GM12892 (cell line): ENCODE results near the gene CADPS.
A peak's percentile ranks its signal among the peaks of the same experiment; 100 is the strongest.

ENCODE experiments used
- DNase-seq: peaks from one replicate; pipeline ENCODE4 v3.0.0; 2011; ENCODE audit not compliant: insufficient read length
- FAIRE-seq: peaks from 2 replicates; lab custom pipeline; 2011; peaks lifted over from hg19 to GRCh38; lab: Jason Lieb, UNC
- POLR2A ChIP-seq: IDR thresholded peaks from 2 replicates; pipeline ENCODE4 v1.6.1; 2011; ENCODE audit warnings: low read depth, low read length, control low read depth
- POLR2AphosphoS5 ChIP-seq: IDR thresholded peaks from 2 replicates; pipeline ENCODE4 v1.6.1; 2011; ENCODE audit warnings: low read depth, low read length, control low read depth
- TAF1 ChIP-seq: IDR thresholded peaks from 2 replicates; pipeline ENCODE4 v1.6.1; 2011; ENCODE audit warnings: low read depth, mild to moderate bottlenecking, control low read depth, low read length, borderline replicate concordance

Gene CADPS

GRCh38 chr3:62632510-62633294, 242.5 kb downstream of the CADPS start:
- TF ChIP-seq POLR2A, result no peak
- no peak for TF ChIP-seq POLR2AphosphoS5
- TF ChIP-seq TAF1, result no peak
- peak; percentile 24 for FAIRE-seq
- no peak for DNase-seq

GRCh38 chr3:62631488-62631887, 243.7 kb downstream of the CADPS start:
- no peak for FAIRE-seq

GRCh38 chr3:62630664-62631063, 244.6 kb downstream of the CADPS start:
- TF ChIP-seq POLR2AphosphoS5, result no peak
- no peak for TF ChIP-seq POLR2A
- TF ChIP-seq TAF1, result no peak
- DNase-seq (no peak), FAIRE-seq (no peak)

More at GRCh38 chr3:62631488-62631887, 243.7 kb downstream of the CADPS start:
- no peak for TF ChIP-seq POLR2A
- no peak for TF ChIP-seq POLR2AphosphoS5
- no peak for TF ChIP-seq TAF1
- no peak for DNase-seq

GRCh38 chr3:62625268-62625667, 249.9 kb downstream of the CADPS start:
- FAIRE-seq, result no peak

GRCh38 chr3:62624185-62624584, 251.0 kb downstream of the CADPS start:
- TF ChIP-seq POLR2A (no peak), POLR2AphosphoS5 (no peak), TAF1 (no peak)
- FAIRE-seq, result no peak
- no peak for DNase-seq

More at GRCh38 chr3:62625268-62625667, 249.9 kb downstream of the CADPS start:
- no peak for TF ChIP-seq POLR2A
- no peak for TF ChIP-seq TAF1
- TF ChIP-seq POLR2AphosphoS5, result no peak
- DNase-seq, result no peak

GRCh38 chr3:62622553-62623174, 252.6 kb downstream of the CADPS start:
- FAIRE-seq (no peak), DNase-seq (no peak)
- no peak for TF ChIP-seq TAF1
- no peak for TF ChIP-seq POLR2AphosphoS5
- TF ChIP-seq POLR2A, result no peak

GRCh38 chr3:62621925-62622324, 253.3 kb downstream of the CADPS start:
- no peak for TF ChIP-seq TAF1
- no peak for TF ChIP-seq POLR2A
- no peak for DNase-seq
- FAIRE-seq, result no peak

- FAIRE-seq (no peak), DNase-seq (no peak)
- TF ChIP-seq TAF1 (no peak), POLR2AphosphoS5 (no peak), POLR2A (no peak)
Measured at GRCh38 chr3:62621176-62621575, 254.0 kb downstream of the CADPS start.

GRCh38 chr3:62615258-62615849, 259.9 kb downstream of the CADPS start:
- DNase-seq, result no peak
- TF ChIP-seq POLR2A (no peak), POLR2AphosphoS5 (no peak), TAF1 (no peak)

GRCh38 chr3:62614527-62614926, 260.7 kb downstream of the CADPS start:
- TF ChIP-seq TAF1 (no peak), POLR2AphosphoS5 (no peak), POLR2A (no peak)
- FAIRE-seq, result no peak
- DNase-seq, result no peak

More at GRCh38 chr3:62615258-62615849, 259.9 kb downstream of the CADPS start:
- FAIRE-seq, result no peak

GRCh38 chr3:62611541-62612240, 263.5 kb downstream of the CADPS start:
- FAIRE-seq (no peak), DNase-seq (no peak)
- TF ChIP-seq POLR2AphosphoS5 (no peak), POLR2A (no peak), TAF1 (no peak)
